ENCODE data around the gene GBF1.

The GBF1 gene

DNA sequence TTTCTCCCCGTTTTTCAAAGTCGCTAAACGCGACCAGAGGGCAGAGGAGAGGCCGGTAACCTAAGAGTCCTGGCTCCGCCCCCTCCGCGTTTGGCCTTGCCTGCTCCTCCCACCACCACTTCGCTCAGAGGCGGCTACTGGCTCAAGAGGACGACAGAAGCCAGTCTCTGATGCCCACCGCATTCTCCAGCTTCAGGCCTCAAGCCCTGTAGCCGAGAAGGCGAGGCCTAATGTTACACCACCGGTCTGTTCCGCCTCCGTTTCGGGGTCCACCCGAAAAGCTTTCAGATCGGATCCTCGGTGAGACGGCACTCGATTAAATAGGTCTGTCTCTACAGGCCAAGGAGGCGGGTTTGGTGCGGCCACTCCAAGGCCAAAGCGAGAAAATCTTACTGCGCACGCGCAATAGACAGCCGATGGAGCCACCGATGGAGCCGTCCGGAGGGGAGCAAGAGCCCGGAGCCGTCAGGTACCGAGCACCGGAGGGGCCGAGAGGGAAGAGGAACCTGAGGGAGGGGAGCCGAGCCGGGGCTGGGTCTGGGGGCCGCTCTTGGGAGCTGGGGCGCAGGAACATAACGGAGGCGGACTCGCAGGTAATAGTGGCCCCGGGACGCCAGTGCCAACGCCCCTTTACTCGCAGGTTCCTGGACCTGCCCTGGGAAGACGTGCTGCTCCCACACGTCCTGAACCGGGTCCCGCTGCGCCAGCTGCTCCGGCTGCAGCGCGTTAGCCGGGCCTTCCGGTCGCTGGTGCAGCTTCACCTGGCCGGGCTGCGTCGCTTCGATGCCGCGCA lies 175.6 kb downstream of the GBF1 start, which contains the start of gene FBXL15:
FBXL15 (plus strand) TSS at position 123 of the 793 bp plus-strand sequence; CDS start at position 417, 294 bp downstream.
- DNase-seq (ENCODE audit: low read depth in 2 of 2), result peak; percentile 91 to 94

DNA sequence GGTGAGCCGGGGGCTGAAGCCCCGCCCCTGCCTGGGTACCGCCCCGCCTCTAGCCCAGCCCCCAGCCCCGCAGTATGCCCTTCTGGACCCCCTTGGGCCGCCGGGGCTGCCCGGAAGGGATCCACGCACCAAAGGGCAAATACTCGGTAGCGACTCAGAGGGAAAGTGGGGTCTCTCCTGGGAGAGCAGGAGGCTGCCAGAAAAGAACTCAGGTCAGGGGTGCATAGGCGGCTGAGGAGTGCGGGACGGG lies 176.1 kb downstream of the GBF1 start:
- DNase-seq (ENCODE audit: low read depth in 2 of 2), result no peak

DNA sequence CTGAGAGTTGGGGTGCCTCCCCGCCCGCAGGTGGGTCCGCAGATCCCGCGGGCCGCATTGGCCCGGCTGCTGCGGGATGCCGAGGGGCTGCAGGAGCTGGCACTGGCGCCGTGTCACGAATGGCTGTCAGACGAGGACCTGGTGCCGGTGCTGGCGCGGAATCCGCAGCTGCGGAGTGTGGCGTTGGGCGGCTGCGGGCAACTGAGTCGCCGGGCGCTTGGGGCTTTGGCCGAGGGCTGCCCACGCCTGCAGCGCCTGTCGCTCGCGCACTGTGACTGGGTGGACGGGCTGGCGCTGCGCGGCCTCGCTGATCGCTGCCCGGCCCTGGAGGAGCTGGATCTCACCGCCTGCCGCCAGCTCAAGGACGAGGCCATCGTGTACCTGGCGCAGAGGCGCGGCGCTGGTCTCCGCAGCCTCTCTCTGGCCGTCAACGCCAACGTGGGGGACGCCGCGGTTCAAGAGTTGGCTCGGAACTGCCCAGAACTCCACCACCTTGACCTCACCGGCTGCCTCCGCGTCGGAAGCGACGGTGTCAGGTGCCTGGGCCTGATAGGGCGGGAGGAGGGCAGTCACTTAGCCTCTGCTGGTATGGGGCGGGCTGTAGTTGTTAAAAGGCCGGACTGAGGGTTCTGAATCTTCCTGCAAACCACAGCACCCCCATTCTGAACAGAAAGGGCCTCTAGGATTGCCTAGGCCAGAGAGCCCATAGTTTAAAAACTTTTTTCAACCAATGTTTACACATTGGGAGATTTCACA lies 176.6 kb downstream of the GBF1 start:
- DNase-seq (ENCODE audit: low read depth in 2 of 2), result no peak

DNA sequence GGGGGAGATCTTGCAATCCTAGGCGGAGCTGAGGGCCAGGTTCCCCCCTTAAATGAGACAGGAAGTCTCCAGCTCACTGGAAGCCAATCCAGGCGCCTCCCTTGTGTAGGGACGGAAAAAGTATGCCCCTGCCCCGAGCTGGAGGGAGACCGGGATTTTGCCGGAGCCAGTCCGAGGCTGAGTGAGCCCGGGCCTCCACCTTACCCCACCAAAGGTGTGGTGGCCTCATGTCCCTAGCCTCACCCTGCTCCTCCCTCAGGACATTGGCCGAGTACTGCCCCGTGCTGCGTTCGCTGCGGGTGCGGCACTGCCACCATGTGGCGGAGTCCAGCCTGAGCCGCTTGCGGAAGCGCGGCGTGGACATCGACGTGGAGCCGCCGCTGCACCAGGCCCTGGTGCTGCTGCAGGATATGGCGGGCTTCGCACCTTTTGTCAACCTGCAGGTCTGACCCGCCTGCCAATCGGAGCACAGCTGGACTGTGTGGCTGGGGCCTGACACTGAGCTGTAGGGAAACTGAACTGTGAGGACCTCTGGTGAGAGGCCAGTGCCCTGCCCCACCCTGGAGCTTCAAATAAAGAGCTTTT lies 177.3 kb downstream of the GBF1 start:
- DNase-seq (ENCODE audit: low read depth in 2 of 2), result no peak

DNA sequence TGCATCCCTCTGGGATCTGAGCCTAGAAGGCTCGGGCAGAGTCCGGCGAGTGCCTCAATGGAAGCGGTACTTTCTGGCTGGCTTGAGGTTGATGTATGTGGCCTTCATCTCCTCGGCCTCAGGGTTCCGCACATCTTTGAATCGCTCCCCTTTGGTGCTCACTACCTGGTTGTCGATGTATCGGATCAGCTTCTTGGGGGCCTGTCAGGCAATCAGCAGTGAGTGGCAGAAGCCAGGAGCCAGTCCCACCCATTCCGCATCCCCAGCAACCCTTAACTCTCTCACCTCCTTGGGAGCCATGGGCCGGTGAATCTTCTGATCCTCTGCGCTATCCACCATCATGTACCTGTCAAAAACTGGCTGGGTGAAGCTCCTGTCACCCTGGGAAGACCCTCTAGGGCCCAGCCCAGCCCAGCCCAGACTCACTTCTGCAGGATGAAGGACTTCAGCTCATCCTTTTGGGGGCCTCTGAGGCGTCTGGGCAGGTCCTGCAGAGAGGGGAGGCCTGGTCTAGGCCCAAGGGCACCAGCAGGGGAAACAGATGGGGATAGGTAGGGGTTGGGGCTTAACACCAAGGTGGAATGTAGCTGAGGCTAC lies 178.1 kb downstream of the GBF1 start:
- DNase-seq (ENCODE audit: low read depth in 2 of 2), result no peak

DNA sequence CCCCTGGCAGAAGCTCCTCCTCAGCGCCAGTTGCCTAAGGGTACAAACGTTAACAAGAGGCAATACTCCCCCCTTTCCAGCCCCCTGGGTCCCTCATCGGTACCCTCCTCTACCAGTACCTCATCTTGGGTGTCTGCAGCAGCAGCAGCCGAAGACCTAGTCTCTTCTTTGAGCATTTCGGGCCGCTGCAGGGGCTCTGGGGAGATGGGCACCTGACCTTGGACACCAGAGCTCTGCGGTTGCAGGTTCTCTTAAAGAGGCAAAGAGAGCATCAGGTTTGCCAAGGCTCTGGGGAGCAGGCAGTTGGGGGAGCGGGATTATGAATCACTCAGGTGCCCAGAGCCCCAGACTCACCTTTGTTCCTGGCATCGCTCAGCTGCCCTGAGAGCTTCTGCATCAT lies 178.8 kb downstream of the GBF1 start:
- no peak for DNase-seq (ENCODE audit: low read depth in 2 of 2)

DNA sequence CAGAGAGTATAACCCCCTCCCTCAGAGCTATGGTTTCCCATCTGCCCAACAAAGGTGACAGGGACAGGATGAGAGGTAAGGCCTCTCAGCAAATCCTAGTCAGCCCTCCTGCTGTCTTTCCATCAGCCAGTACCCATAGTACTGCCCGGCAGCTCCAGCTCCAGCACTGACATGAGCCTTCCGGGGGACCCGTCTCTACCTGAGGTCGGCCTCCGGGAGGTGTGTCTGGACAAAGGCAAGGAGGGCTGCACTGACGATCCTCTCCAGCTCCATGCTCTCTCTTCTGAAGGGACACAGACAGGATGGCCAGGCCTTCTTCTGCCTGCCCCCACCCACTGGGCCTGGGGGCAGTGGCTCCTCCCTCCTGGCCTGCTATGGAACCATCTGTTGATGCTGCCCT lies 179.6 kb downstream of the GBF1 start:
- DNase-seq (ENCODE audit: low read depth in 2 of 2), result no peak

DNA sequence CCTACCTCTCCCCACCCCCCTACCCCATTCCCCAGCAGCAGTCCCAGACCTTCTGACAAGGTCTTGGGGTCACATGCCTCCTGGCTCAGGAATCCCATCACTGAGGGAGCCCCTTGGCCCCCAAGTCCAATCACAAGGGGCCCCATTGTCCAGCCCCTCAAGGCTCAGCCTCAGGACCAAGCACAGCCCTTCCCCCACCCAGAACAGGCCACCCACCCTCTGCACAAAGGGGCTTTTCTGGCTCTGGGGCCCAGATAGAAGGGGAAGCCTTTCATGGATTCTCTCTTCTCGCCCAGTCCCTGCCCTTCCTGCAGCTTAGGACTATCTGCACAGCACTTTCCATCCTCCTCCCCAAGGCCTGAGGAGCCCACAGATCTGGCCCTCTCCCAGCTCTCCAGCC lies 180.1 kb downstream of the GBF1 start:
- DNase-seq (ENCODE audit: low read depth in 2 of 2), result no peak

DNA sequence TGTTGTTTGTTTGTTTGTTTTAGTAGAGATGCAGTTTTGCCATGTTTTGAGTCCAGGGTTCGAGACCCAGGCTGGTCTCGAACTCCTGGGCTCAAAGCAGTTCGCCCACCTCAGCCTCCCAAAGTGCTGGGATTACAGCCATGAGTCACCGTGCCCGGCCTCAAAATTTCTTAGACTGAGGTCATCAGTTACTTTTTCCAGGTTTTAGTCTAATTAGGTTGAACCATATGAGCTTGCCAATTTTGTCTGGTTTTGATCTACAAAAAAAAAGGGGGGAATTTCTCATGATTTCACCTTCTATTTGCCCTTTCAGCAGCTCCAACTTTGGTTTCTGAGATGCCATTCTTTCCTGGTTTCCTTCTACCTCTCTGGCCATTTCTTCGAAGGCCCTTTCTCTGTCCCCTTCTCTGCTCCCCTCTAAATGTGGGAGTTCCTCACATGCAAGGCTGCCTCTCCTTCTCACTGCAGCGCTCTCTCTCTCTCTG lies 181.5 kb downstream of the GBF1 start:
- DNase-seq (ENCODE audit: low read depth in 2 of 2), result no peak

DNA sequence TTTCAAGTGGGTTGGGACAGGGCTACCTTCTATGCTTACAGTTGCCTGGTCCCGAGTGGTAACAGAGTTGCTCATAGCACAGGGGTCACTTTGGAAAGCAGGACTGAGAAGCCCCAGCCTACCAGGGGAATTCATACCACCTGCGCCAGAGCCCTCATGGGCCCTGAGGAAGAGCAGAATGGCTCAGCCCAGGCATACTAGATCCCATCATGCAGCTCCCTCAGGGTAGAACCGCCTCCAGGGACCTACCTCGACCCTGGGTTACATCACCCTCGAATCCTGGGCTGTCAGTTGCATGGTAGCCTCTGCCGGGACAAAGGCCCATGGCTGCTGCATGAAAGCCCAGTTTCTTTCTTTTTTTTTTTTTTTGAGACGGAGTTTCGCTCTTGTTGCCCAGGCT lies 184.1 kb downstream of the GBF1 start:
- DNase-seq (ENCODE audit: low read depth in 2 of 2), result no peak

DNA sequence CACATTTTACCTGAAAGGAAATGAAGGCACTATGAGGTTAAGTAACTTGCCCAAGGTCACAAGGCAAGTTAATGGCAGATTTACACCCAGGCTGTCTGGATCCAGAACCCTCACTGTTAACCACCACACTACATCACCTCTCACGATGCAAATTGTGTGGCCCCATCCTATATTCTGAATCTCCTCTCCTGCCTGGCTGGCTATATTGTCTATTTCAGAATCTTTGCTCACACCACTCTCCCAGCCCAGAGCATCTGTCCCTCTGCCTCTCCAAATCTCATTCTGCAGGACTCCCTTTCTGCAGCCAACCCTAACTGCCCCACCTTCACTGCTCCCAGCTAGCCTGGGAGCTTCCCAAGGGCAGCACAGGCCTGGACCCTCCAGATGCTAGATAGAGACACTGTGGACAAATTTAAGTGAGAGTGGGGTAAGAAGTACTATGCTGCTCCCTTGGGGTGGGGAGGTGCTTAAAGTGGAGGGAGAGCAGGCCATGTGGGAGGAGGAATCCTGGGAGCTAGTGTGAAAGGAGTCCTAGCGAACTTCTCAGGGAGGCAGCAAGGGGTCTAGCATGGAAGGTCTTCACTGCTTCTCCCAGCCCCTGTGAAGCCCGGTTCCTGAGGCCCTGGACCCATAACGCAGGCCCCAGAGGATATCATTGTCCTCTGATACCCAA lies 186.3 kb downstream of the GBF1 start:
- DNase-seq (ENCODE audit: low read depth in 2 of 2), result no peak

Data from fibroblast of skin of left biceps (primary cell).